NCI-H446 treated with DMSO at 0.1 percent for 48 hours (cell line): ENCODE measurements around the gene LTB4R2.

Experiments used
- DNase-seq: peaks from one replicate; lab custom pipeline; 2025; lab: John Stamatoyannopoulos, UW

Gene LTB4R2

GRCh38 chr14:24299255-24300191, 10.4 kb upstream of the LTB4R2 start, which contains the start of the genes DHRS1 and NOP9:
DHRS1 (minus strand) TSS chr14:24299780; CDS start chr14:24299106, 674 bp downstream.
NOP9 (plus strand) TSS chr14:24299850; CDS start chr14:24299955, 105 bp downstream.
- peak; percentile 70 for DNase-seq

- DNase-seq: no peak
Measured at GRCh38 chr14:24300326-24300980, 9.5 kb upstream of the LTB4R2 start.

- DNase-seq: no peak
Measured at GRCh38 chr14:24304019-24304387, 5.9 kb upstream of the LTB4R2 start.

GRCh38 chr14:24307156-24307574, 2.8 kb upstream of the LTB4R2 start:
- no peak for DNase-seq

GRCh38 chr14:24307575-24308341, 2.2 kb upstream of the LTB4R2 start, which contains the start of gene CIDEB:
CIDEB (minus strand) TSS chr14:24307977; CDS start chr14:24307858, 119 bp downstream.
- DNase-seq: peak; percentile 7

- DNase-seq: no peak
Measured at GRCh38 chr14:24308342-24309124, 1.4 kb upstream of the LTB4R2 start.

GRCh38 chr14:24310265-24310645, 315 bp downstream of the LTB4R2 start:
- no peak for DNase-seq

GRCh38 chr14:24310646-24311604, 985 bp downstream of the LTB4R2 start, which contains the start of gene LTB4R:
LTB4R (plus strand) TSS chr14:24311502; CDS start chr14:24315652, 4,150 bp downstream.
- no peak for DNase-seq

GRCh38 chr14:24311837-24312615, 2.1 kb downstream of the LTB4R2 start:
- no peak for DNase-seq

GRCh38 chr14:24312736-24313507, 3.0 kb downstream of the LTB4R2 start:
- DNase-seq: no peak

GRCh38 chr14:24313913-24314312, 4.0 kb downstream of the LTB4R2 start:
- no peak for DNase-seq

GRCh38 chr14:24314377-24315193, 4.6 kb downstream of the LTB4R2 start:
- DNase-seq: no peak

- no peak for DNase-seq
Measured at GRCh38 chr14:24315243-24315806, 5.4 kb downstream of the LTB4R2 start.

- no peak for DNase-seq
Measured at GRCh38 chr14:24315807-24316596, 6.1 kb downstream of the LTB4R2 start.

- DNase-seq: no peak
Measured at GRCh38 chr14:24316597-24316950, 6.6 kb downstream of the LTB4R2 start.

- DNase-seq: no peak
Measured at GRCh38 chr14:24317141-24317928, 7.4 kb downstream of the LTB4R2 start.
